Natural killer cell (primary cell): ENCODE results near the gene LNX2. TPM values are rescaled to one million over a fixed set of nuclear protein-coding genes. Genes with fewer than 3 reads are reported as not detected.

Experiments
- ATAC-seq, 3 donors: fragments of 150-1000 bp in 2 of 3; fragments of 200-7000 bp in 1 of 3; cut with Tn5 transposase; 1 replicate in 1 of 3; 2 replicates in 2 of 3; pipeline ENCODE4 v1.10.0; 2021; ENCODE audit warnings: mild to moderate bottlenecking in 2 of 3, moderate library complexity in 2 of 3
- DNase-seq, 2 donors: peaks; one replicate each; pipeline versions ENCODE4 v3.0.0 to v3.0.0-alpha.2; 2013 to 2021; ENCODE audit warnings: mixed read lengths in 1 of 2
- H3K27ac ChIP-seq: one replicate; pipeline ENCODE4 v1.5.1; 2013; ENCODE audit warnings: mild to moderate bottlenecking, low read length
- H3K27me3 ChIP-seq: one replicate; pipeline ENCODE4 v1.6.1; 2013; ENCODE audit warnings: low read length; ENCODE audit not compliant: control insufficient read depth, insufficient read depth
- H3K36me3 ChIP-seq: one replicate; pipeline ENCODE4 v1.6.1; 2013; ENCODE audit warnings: low read length; ENCODE audit not compliant: control insufficient read depth, insufficient read depth
- H3K4me1 ChIP-seq: one replicate; pipeline ENCODE4 v1.6.1; 2013; ENCODE audit warnings: low read length; ENCODE audit not compliant: control insufficient read depth, insufficient read depth
- H3K4me3 ChIP-seq: one replicate; pipeline ENCODE4 v1.5.1; 2013; ENCODE audit warnings: low read length
- H3K9me3 ChIP-seq: one replicate; pipeline ENCODE4 v1.6.1; 2013; ENCODE audit warnings: low read length; ENCODE audit not compliant: control insufficient read depth, insufficient read depth
- H3K27ac Mint-ChIP-seq, 2 donors: one replicate each; pipeline ENCODE4 v1.8.0; 2022; ENCODE audit warnings: mild to moderate bottlenecking in 2 of 2, mixed read lengths in 2 of 2, moderate library complexity in 1 of 2
- H3K27me3 Mint-ChIP-seq, 2 donors: one replicate each; pipeline ENCODE4 v1.8.0; 2022; ENCODE audit warnings: low read depth in 2 of 2, mixed read lengths in 2 of 2
- H3K36me3 Mint-ChIP-seq: one replicate; pipeline ENCODE4 v1.8.0; 2022; ENCODE audit warnings: mixed read lengths
- H3K4me1 Mint-ChIP-seq, 2 donors: one replicate each; pipeline ENCODE4 v1.8.0; 2022; ENCODE audit warnings: mixed read lengths in 2 of 2
- H3K4me3 Mint-ChIP-seq: one replicate; pipeline ENCODE4 v1.8.0; 2022; ENCODE audit warnings: mild to moderate bottlenecking, moderate library complexity, mixed read lengths
- H3K9me3 Mint-ChIP-seq, 2 donors: one replicate each; pipeline ENCODE4 v1.8.0; 2022; ENCODE audit warnings: mixed read lengths in 2 of 2
- CTCF ChIP-seq: fragments of 200-600 bp; IDR thresholded peaks from one replicate; pipeline ENCODE4 v1.8.0; 2022; ENCODE audit warnings: antibody characterized with exemption
- WGBS: methylation state at CpG from one replicate; pipeline ENCODE4 v1.1.7; 2013; ENCODE audit warnings: missing lambda C conversion rate; ENCODE audit not compliant: insufficient coverage; 5-methylcytosine and 5-hydroxymethylcytosine counted together
- intact Hi-C: fragments of 100-400 bp; cut with micrococcal nuclease; formaldehyde crosslinking; loops from one replicate; pipeline ENCODE4 v1.14.2; 2022
- total RNA-seq, 4 donors: library from RNA; stranded (reverse); fragments of 120-200 nt in 1 of 4; gene quantifications; one replicate each; pipeline versions ENCODE4 v1.2.3 to v1.2.4, GENCODE V29; 2013 to 2022

Gene LNX2
- total RNA-seq, 3 donors from 2014 or later (not counting 1 experiment from before 2014, with no cell fraction given): 4.5 to 6.6 (median 5.0) TPM

GRCh38 chr13:27613628-27614027, 6.7 kb downstream of the LNX2 start:
- Histone ChIP-seq H3K9me3 (no peaks in the 10 kb centered on the region), H3K27ac (no peak overlapping the region), H3K27me3 (no peaks in the 10 kb centered on the region), H3K36me3 (no peaks in the 10 kb centered on the region), H3K4me3 (no peak overlapping the region), H3K4me1 (peaks cover under 1% of the 10 kb centered on the region)
- Mint-ChIP-seq H3K4me3 (no peak overlapping the region), H3K27me3 (no peaks in the 10 kb centered on the region), H3K4me1 (peaks cover 18 to 50% of the 10 kb centered on the region in 2 donors), H3K36me3 (no peaks in the 10 kb centered on the region), H3K27ac (no peak overlapping the region), H3K9me3 (no peaks in the 10 kb centered on the region)
- TF ChIP-seq CTCF: no peak
- no peak for DNase-seq
- over 99% methylated on average over 7 of the region's 7 CpGs for WGBS
- ATAC-seq: no peak
- intact Hi-C loops: no loop called here

GRCh38 chr13:27607125-27607524, 13.2 kb downstream of the LNX2 start:
- Mint-ChIP-seq H3K27me3 (no peaks in the 10 kb centered on the region), H3K9me3 (no peaks in the 10 kb centered on the region), H3K36me3 (no peaks in the 10 kb centered on the region), H3K27ac (no peak overlapping the region), H3K4me1 (peaks cover 36 to 45% of the 10 kb centered on the region in 2 donors), H3K4me3 (no peak overlapping the region)
- no peak overlapping the region for H3K27ac ChIP-seq
- H3K9me3 ChIP-seq: no peaks in the 10 kb centered on the region
- no peak for TF ChIP-seq CTCF
- ATAC-seq (no peak), DNase-seq (no peak)
- no peaks in the 10 kb centered on the region for H3K36me3 ChIP-seq
- no peaks in the 10 kb centered on the region for H3K4me1 ChIP-seq
- no peaks in the 10 kb centered on the region for H3K27me3 ChIP-seq
- no peak overlapping the region for H3K4me3 ChIP-seq
- WGBS: 38% methylated on average over 2 of the region's 4 CpGs
- intact Hi-C loops: no loop called here

- intact Hi-C loops: no loop called here
- DNase-seq (no peak), ATAC-seq (no peak)
- Histone ChIP-seq H3K27me3 (no peaks in the 10 kb centered on the region), H3K36me3 (no peaks in the 10 kb centered on the region), H3K27ac (no peak overlapping the region), H3K4me3 (no peak overlapping the region), H3K9me3 (no peaks in the 10 kb centered on the region), H3K4me1 (no peaks in the 10 kb centered on the region)
- no peaks in the 10 kb centered on the region for H3K36me3 Mint-ChIP-seq
- no peak overlapping the region for H3K4me3 Mint-ChIP-seq
- WGBS: 64% methylated on average over 2 of the region's 2 CpGs
- no peak for TF ChIP-seq CTCF
- no peak overlapping the region for H3K27ac Mint-ChIP-seq
- H3K9me3 Mint-ChIP-seq: no peaks in the 10 kb centered on the region
- peaks cover 42 to 44% of the 10 kb centered on the region in 2 donors for H3K4me1 Mint-ChIP-seq
- no peaks in the 10 kb centered on the region for H3K27me3 Mint-ChIP-seq
Measured at GRCh38 chr13:27605610-27606200, 14.6 kb downstream of the LNX2 start.

- Mint-ChIP-seq H3K27me3 (no peaks in the 10 kb centered on the region), H3K27ac (no peak overlapping the region), H3K4me1 (peaks cover 40 to 44% of the 10 kb centered on the region in 2 donors), H3K4me3 (no peak overlapping the region), H3K9me3 (no peaks in the 10 kb centered on the region), H3K36me3 (no peaks in the 10 kb centered on the region)
- TF ChIP-seq CTCF: no peak
- Histone ChIP-seq H3K4me1 (no peaks in the 10 kb centered on the region), H3K27ac (no peak overlapping the region), H3K27me3 (no peaks in the 10 kb centered on the region), H3K9me3 (no peaks in the 10 kb centered on the region), H3K4me3 (no peak overlapping the region), H3K36me3 (no peaks in the 10 kb centered on the region)
- ATAC-seq (no peak), DNase-seq (no peak)
- intact Hi-C loops: no loop called here
- WGBS: no CpG with 5 or more reads among the region's 3 CpGs
Measured at GRCh38 chr13:27605099-27605498, 15.2 kb downstream of the LNX2 start.
